WI38 (cell line): ENCODE data around the gene PTPN2.
"Not testable (repeated sequence)": the region's sequence is repeated elsewhere in the genome, so short reads cannot be mapped to it uniquely, and the experiment has no call there.

Experiments
- H3K4me3 ChIP-seq: 2 replicates; pipeline ENCODE4 v1.5.1; 2011; ENCODE audit warnings: low read depth, mild to moderate bottlenecking, control low read depth, low read length
- TF ChIP-seq, protein P1 (sequence below): IDR thresholded peaks from 2 replicates; pipeline ENCODE4 v1.5.1; 2012; ENCODE audit warnings: low read depth, mild to moderate bottlenecking, control low read depth, low read length

PTPN2 gene

DNA sequence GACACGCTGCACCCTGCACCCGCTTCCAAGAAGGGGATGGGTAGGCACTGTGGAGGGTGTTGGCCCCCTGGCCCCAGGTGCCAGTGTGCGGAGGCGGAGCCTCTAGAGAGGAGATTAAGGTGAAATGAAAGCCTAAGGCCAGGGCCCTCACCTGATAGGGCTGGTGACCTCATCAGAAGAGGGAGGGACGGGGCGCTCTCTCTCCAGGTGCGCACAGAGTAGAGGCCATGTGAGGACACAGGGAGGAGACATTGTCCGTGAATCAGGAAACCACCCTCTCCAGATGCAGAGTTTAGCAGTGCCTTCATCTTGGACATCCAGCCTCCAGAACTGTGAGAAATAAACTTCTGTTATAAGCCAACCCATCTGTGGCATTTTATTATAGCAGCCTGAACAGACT lies 118.9 kb downstream of the PTPN2 start:
- TF ChIP-seq, protein P1, sequence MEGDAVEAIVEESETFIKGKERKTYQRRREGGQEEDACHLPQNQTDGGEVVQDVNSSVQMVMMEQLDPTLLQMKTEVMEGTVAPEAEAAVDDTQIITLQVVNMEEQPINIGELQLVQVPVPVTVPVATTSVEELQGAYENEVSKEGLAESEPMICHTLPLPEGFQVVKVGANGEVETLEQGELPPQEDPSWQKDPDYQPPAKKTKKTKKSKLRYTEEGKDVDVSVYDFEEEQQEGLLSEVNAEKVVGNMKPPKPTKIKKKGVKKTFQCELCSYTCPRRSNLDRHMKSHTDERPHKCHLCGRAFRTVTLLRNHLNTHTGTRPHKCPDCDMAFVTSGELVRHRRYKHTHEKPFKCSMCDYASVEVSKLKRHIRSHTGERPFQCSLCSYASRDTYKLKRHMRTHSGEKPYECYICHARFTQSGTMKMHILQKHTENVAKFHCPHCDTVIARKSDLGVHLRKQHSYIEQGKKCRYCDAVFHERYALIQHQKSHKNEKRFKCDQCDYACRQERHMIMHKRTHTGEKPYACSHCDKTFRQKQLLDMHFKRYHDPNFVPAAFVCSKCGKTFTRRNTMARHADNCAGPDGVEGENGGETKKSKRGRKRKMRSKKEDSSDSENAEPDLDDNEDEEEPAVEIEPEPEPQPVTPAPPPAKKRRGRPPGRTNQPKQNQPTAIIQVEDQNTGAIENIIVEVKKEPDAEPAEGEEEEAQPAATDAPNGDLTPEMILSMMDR: no peak
- no peak overlapping the region for H3K4me3 ChIP-seq

DNA sequence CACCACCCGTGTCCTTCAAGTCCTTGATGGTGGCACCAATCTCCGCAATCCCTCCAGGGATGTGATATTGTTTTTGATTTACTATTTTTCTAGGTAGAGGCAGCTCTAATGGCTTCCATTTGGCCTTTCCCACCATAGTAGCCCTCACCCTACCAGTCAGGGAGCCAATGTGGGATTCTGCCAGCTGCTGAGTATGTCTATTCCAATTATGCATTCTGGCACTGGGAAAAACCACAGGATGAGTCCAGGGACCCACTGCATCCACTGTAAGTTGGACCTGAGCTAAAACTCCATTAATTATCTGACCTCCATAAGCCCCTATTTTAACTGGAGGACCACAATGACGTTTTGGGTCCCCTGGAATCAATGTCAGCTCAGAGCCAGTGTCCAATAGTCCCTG lies 125.5 kb downstream of the PTPN2 start:
- H3K4me3 ChIP-seq: not testable (repeated sequence)

DNA sequence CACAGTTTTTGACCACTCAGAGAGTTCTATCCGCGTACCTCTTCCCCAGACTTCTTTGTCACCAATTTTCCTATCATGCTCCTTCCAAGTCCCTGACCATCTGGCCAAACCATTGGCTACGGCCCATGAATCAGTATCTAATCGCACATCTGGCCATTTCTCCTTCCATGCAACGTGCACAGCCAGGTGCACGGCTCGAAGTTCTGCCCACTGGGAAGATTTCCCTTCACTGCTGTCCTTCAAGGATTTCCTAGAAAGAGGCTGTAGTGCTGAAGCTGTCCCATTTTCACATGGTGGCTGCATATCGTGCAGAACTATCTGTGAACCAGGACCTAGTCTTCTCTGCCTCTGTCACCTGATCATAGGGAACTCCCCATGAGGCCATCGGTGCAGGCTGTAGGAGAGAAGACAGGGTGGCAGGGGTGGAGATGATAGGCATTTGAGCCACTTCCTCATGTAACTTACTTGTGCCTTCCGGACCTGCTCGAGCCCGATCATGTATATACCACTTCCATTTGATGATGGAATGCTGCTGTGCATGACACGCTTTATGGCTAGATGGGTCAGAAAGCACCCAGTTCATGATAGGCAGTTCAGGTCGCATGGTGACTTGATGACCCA lies 127.3 kb downstream of the PTPN2 start:
- H3K4me3 ChIP-seq: not testable (repeated sequence)

DNA sequence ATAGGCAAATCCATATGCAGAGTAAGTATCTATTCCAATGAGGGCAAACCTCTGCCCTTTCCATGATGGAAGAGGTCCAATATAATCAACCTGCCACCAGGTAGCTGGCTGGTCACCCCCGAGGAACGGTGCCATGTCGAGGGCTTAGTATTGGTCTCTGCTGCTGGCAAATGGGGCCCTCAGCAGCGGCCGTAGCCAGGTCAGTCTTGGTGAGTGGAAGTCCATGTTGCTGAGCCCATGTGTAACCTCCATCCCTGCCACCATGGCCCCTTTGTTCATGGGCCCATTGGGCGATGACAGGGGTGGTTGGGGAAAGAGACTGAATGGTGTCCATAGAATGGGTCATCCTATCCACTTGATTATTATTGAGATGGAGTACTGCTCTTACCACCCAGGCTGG lies 128.4 kb downstream of the PTPN2 start:
- not testable (repeated sequence) for H3K4me3 ChIP-seq

DNA sequence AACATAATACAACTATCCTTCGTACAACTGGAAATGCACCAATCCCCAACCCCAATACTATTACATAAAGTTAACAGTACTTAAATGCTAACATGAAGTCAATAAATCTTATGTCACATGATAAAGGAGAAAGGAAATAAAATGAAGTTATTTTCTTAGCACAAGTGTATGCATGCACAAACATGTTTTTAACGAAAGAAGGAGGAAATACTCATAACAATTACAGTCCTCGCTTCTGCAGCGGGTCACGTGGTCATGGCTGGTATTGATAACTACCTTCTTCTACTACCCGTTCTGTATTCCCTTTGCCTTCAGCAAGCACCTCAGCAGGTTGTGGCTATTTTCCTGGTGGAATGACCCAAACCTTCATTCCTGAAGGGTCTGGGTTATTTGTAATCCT lies 129.5 kb downstream of the PTPN2 start:
- TF ChIP-seq, protein P1: no peak
- H3K4me3 ChIP-seq: no peak overlapping the region

DNA sequence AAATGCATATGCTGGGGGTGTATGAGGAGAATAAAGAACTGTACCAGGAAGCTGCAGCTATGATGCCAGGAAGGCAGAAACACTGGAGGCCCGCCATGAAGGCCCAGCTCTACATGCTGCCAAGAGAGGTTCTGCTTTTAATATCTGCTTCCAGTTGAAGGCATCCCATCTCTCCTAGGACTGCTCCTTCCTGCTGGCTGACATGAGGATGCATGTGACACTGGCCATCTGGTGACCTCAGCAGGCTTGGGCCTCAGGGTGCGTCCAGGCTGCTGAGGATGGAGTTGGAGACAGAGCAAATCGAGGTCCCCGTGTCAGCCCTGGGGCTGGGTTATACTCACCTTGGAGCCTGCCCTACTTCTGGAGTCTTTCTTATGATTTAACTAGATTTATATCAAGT lies 132.1 kb downstream of the PTPN2 start:
- TF ChIP-seq, protein P1: no peak
- H3K4me3 ChIP-seq: no peak overlapping the region

DNA sequence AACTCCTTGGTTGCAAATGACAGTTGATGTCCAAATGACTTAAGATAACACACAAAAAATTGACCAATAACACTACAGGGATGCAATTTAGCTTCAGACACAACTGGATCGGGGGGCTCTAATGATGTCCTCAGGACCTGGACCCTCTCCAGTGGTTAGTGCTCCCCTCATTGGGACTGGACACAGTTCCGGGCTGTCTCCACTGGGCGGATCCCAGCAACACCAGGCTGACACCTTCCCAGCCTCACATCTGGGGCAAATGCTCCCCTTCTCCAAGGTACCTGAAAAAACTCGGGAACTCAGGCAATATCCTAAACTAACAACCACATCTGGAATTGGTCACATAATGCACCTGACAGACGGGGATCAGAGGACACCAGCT lies 132.5 kb downstream of the PTPN2 start:
- no peak overlapping the region for H3K4me3 ChIP-seq
- TF ChIP-seq, protein P1: no peak

DNA sequence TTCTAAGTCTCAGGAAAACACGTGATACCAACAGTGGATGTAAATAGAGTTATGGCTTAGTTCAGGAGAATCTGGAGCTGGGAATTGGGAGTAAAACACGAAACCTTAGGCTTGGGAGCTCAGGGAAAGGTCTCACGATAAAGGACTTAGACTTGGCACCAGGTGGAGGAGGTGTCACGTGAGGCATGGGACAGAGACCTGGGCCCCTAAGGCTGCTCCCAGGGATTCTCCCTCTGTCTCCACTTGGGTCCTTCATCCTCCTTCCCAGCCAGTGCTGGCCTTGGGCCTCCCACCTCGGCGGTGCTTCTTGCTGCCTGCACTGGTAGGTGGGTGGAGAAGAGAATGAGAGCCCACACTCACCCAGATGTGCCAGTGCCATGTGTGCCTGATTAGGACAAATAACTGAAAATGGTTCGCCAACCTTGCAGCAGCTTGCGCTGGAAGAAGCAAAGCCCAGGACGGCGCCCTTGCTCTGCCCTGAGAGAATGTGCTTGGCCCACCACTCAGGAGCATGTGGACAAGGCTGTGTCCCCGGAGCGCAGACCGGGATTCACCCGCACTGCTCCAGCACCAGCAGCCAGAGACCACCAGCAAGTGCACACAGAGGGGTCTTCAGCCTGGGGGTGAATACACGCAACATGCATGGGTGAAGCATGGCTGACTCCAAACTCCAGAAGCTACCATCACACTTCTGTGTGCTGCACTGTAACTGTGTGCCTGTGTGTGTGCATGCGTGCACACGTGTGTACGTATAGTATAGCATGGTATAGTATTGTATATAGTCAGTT lies 133.1 kb downstream of the PTPN2 start:
- no peak overlapping the region for H3K4me3 ChIP-seq
- TF ChIP-seq, protein P1: no peak
